ENCODE measurements around the gene RPP14. TPM values are rescaled to one million over a fixed set of nuclear protein-coding genes. Genes with fewer than 3 reads are reported as not detected.

RPP14 gene
- total RNA-seq, 4 donors from 2014 or later = 8.1 to 15.5 (median 11.1) TPM

GRCh38 chr3:58292866-58293265, 13.2 kb upstream of the RPP14 start:
- no peak for DNase-seq
- 77 to 82% methylated on average over 9 to 10 of the region's 10 CpGs for WGBS, 2 donors
- Histone ChIP-seq H3K4me3 (no peak overlapping the region), H3K27me3 (no peaks in the 10 kb centered on the region), H3K36me3 (peaks cover 0 to 24% (median 0%) of the 10 kb centered on the region in 3 donors), H3K4me1 (peaks cover 0 to 9% (median 0%) of the 10 kb centered on the region in 3 donors), H3K27ac (no peak overlapping the region), H3K9me3 (no peaks in the 10 kb centered on the region)
- TF ChIP-seq CTCF (IDR thresholded peaks at IDR 0.05) (no peak), POLR2A (IDR thresholded peaks at IDR 0.05) (no peak)
- intact Hi-C loops (cut with DNase I) = no loop called here

- WGBS, 2 donors = 43 to 61% methylated on average over 4 of the region's 9 CpGs
- H3K27ac ChIP-seq = no peak overlapping the region
- peaks cover 0 to 17% (median 0%) of the 10 kb centered on the region in 3 donors for H3K36me3 ChIP-seq
- no peak overlapping the region for H3K4me3 ChIP-seq
- DNase-seq = no peak
- H3K4me1 ChIP-seq = peaks cover 0 to 9% (median 0%) of the 10 kb centered on the region in 3 donors
- H3K27me3 ChIP-seq = no peaks in the 10 kb centered on the region
- intact Hi-C loops (cut with DNase I) = no loop called here
- TF ChIP-seq POLR2A (IDR thresholded peaks at IDR 0.05) (no peak), CTCF (IDR thresholded peaks at IDR 0.05) (no peak)
- no peaks in the 10 kb centered on the region for H3K9me3 ChIP-seq
These were observed 12.5 kb upstream of the RPP14 start for GRCh38 chr3:58293516-58293915.

- Histone ChIP-seq H3K4me1 (peaks cover 0 to 17% (median 0%) of the 10 kb centered on the region in 3 donors), H3K9me3 (no peaks in the 10 kb centered on the region), H3K27ac (no peak overlapping the region), H3K27me3 (no peaks in the 10 kb centered on the region), H3K4me3 (no peak overlapping the region), H3K36me3 (peaks cover 0 to 12% (median 0%) of the 10 kb centered on the region in 3 donors)
- 31 to 36% methylated on average over 2 to 4 of the region's 5 CpGs for WGBS, 2 donors
- TF ChIP-seq POLR2A (IDR thresholded peaks at IDR 0.05) (no peak), CTCF (IDR thresholded peaks at IDR 0.05) (no peak)
- DNase-seq = no peak
- intact Hi-C loops (cut with DNase I) = loop anchor here (5.0 kb wide), 1 partner anchor 109 kb away; no protein-coding TSS in a partner anchor
These were observed 9.8 kb upstream of the RPP14 start for GRCh38 chr3:58296269-58296668.

- peaks cover 0 to 12% (median 0%) of the 10 kb centered on the region in 3 donors for H3K36me3 ChIP-seq
- H3K4me3 ChIP-seq = no peak overlapping the region
- H3K9me3 ChIP-seq = no peaks in the 10 kb centered on the region
- no peak overlapping the region for H3K27ac ChIP-seq
- H3K4me1 ChIP-seq = peaks cover 0 to 17% (median 0%) of the 10 kb centered on the region in 3 donors
- no peaks in the 10 kb centered on the region for H3K27me3 ChIP-seq
- WGBS, 2 donors = 34 to 54% methylated on average over 5 to 6 of the region's 6 CpGs
- DNase-seq = no peak
- TF ChIP-seq CTCF (IDR thresholded peaks at IDR 0.05) (no peak), POLR2A (IDR thresholded peaks at IDR 0.05) (no peak)
- intact Hi-C loops (cut with DNase I) = loop anchor here (5.0 kb wide), 1 partner anchor 110 kb away; no protein-coding TSS in a partner anchor
These were observed 9.2 kb upstream of the RPP14 start for GRCh38 chr3:58296843-58297242.

GRCh38 chr3:58298190-58298589, 7.9 kb upstream of the RPP14 start:
- DNase-seq = no peak
- peaks cover 0 to 17% (median 0%) of the 10 kb centered on the region in 3 donors for H3K4me1 ChIP-seq
- TF ChIP-seq POLR2A (IDR thresholded peaks at IDR 0.05) (no peak), CTCF (IDR thresholded peaks at IDR 0.05) (no peak)
- WGBS, 2 donors = 43% methylated on average over 2 of the region's 3 CpGs; no CpG with 5 or more reads in 1 of the 2 donors
- H3K4me3 ChIP-seq = no peak overlapping the region
- intact Hi-C loops (cut with DNase I) = loop anchor here (5.0 kb wide), 1 partner anchor 111 kb away; no protein-coding TSS in a partner anchor
- H3K27me3 ChIP-seq = peaks cover 0 to 5% (median 0%) of the 10 kb centered on the region in 4 donors
- H3K27ac ChIP-seq = no peak overlapping the region
- H3K9me3 ChIP-seq = no peaks in the 10 kb centered on the region
- peaks cover 0 to 12% (median 0%) of the 10 kb centered on the region in 3 donors for H3K36me3 ChIP-seq

Data from esophagus squamous epithelium (tissue), 5 donors.